ENCODE measurements around the gene NNT. TPM values are rescaled to one million over a fixed set of nuclear protein-coding genes. Genes with fewer than 3 reads are reported as not detected.
"Not testable (repeated sequence)": the region's sequence is repeated elsewhere in the genome, so short reads cannot be mapped to it uniquely, and the experiment has no call there.

The NNT gene
- total RNA-seq, 6 donors from 2014 or later: 18.5 to 63.6 (median 49.7) TPM

GRCh38 chr5:43571237-43571636 is 31.7 kb upstream of the NNT start:
- TF ChIP-seq POLR2A (IDR thresholded peaks at IDR 0.05) (no peak), POLR2AphosphoS5 (IDR thresholded peaks at IDR 0.05) (no peak), EP300 (IDR thresholded peaks at IDR 0.05) (no peak)
- TF ChIP-seq, protein P1, sequence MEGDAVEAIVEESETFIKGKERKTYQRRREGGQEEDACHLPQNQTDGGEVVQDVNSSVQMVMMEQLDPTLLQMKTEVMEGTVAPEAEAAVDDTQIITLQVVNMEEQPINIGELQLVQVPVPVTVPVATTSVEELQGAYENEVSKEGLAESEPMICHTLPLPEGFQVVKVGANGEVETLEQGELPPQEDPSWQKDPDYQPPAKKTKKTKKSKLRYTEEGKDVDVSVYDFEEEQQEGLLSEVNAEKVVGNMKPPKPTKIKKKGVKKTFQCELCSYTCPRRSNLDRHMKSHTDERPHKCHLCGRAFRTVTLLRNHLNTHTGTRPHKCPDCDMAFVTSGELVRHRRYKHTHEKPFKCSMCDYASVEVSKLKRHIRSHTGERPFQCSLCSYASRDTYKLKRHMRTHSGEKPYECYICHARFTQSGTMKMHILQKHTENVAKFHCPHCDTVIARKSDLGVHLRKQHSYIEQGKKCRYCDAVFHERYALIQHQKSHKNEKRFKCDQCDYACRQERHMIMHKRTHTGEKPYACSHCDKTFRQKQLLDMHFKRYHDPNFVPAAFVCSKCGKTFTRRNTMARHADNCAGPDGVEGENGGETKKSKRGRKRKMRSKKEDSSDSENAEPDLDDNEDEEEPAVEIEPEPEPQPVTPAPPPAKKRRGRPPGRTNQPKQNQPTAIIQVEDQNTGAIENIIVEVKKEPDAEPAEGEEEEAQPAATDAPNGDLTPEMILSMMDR (IDR thresholded peaks at IDR 0.05): no peak
- H3K27ac ChIP-seq: no peak overlapping the region
- no peaks in the 10 kb centered on the region for H3K27me3 ChIP-seq
- WGBS, 2 donors: 70 to 76% methylated on average over 5 of the region's 5 CpGs
- H3K9me3 ChIP-seq: no peaks in the 10 kb centered on the region
- H3K4me3 ChIP-seq: peak overlapping the region in 2 of 4 donors; percentile 8 to 21
- ATAC-seq (ENCODE audit: low FRiP score in 2 of 2) (peak in 1 of 2 donors; percentile 69), DNase-seq (no peak)
- peaks cover 0 to 5% (median 0%) of the 10 kb centered on the region in 4 donors for H3K36me3 ChIP-seq
- H3K4me1 ChIP-seq: peaks cover 0 to 9% (median 0%) of the 10 kb centered on the region in 4 donors

DNA sequence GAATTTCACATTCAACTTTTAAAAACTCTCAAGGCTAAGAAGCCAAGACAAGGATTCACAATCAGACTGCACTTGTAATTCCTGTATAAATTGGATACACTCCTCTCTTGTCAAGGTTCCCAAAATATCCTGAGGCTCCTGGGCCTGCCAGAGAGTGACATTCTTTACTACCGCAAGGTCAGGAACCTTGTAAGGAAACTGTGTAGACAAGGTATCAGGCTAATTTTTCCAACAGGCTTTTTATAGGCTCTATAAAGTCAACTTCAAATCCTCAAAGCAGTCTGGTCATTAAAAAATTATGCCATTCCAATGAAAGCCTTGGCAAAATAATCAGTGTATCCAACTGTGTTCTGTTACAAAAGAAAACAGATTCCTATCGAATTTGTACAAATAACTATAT is 30.6 kb upstream of the NNT start:
- Histone ChIP-seq H3K36me3 (peaks cover 0 to 5% (median 0%) of the 10 kb centered on the region in 4 donors), H3K27ac (peak overlapping the region in 1 of 4 donors; percentile 21), H3K4me1 (peaks cover 0 to 9% (median 0%) of the 10 kb centered on the region in 4 donors), H3K27me3 (no peaks in the 10 kb centered on the region), H3K4me3 (no peak overlapping the region), H3K9me3 (no peaks in the 10 kb centered on the region)
- ATAC-seq (ENCODE audit: low FRiP score in 2 of 2) (peak in 1 of 2 donors; percentile 38), DNase-seq (no peak)
- no peak for TF ChIP-seq EP300 (IDR thresholded peaks at IDR 0.05)
- TF ChIP-seq POLR2AphosphoS5 (IDR thresholded peaks at IDR 0.05): no peak
- TF ChIP-seq, protein P1 (IDR thresholded peaks at IDR 0.05): no peak
- no peak for TF ChIP-seq POLR2A (IDR thresholded peaks at IDR 0.05)
- 62 to 75% methylated on average over 2 of the region's 2 CpGs for WGBS, 2 donors

GRCh38 chr5:43573058-43573457 is 29.9 kb upstream of the NNT start:
- Histone ChIP-seq H3K27ac (no peak overlapping the region), H3K4me3 (no peak overlapping the region), H3K27me3 (no peaks in the 10 kb centered on the region), H3K4me1 (peaks cover 0 to 9% (median 0%) of the 10 kb centered on the region in 4 donors), H3K9me3 (no peaks in the 10 kb centered on the region), H3K36me3 (peaks cover 0 to 5% (median 0%) of the 10 kb centered on the region in 4 donors)
- DNase-seq: no peak
- ATAC-seq (ENCODE audit: low FRiP score in 2 of 2): no peak
- 39 to 54% methylated on average over 1 of the region's 1 CpG for WGBS, 2 donors
- TF ChIP-seq, protein P1 (IDR thresholded peaks at IDR 0.05): no peak
- no peak for TF ChIP-seq POLR2AphosphoS5 (IDR thresholded peaks at IDR 0.05)
- TF ChIP-seq EP300 (IDR thresholded peaks at IDR 0.05): no peak
- TF ChIP-seq POLR2A (IDR thresholded peaks at IDR 0.05): no peak

DNA sequence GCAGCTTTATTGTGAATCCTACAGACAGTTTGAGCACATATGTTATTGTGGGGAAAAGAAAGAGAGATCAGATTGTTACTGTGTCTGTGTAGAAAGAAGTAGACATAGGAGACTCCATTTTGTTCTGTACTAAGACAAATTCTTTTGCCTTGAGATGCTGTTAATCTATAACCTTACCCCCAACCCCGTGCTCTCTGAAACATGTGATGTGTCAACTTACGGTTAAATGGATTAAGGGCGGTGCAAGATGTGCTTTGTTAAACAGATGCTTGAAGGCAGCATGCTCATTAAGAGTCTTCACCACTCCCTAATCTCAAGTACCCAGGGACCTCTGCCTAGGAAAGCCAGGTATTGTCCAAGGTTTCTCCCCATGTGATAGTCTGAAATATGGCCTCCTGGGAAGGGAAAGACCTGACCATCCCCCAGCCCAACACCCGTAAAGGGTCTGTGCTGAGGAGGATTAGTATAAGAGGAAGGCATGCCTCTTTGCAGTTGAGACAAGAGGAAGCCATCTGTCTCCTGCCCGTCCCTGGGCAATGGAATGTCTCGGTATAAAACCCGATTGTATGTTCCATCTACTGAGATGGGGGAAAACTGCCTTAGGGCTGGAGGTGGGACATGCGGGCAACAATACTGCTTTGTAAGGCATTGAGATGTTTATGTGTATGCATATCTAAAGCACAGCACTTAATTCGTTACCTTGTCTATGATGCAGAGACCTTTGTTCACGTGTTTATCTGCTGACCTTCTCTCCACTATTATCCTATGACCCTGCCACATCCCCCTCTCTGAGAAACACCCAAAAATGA is 22.4 kb upstream of the NNT start:
- not testable (repeated sequence) for DNase-seq; H3K27ac ChIP-seq; H3K4me1 ChIP-seq; ATAC-seq (ENCODE audit: low FRiP score in 2 of 2); H3K36me3 ChIP-seq; H3K4me3 ChIP-seq; H3K27me3 ChIP-seq; H3K9me3 ChIP-seq
- WGBS, 2 donors: 89 to 90% methylated on average over 10 of the region's 10 CpGs

DNA sequence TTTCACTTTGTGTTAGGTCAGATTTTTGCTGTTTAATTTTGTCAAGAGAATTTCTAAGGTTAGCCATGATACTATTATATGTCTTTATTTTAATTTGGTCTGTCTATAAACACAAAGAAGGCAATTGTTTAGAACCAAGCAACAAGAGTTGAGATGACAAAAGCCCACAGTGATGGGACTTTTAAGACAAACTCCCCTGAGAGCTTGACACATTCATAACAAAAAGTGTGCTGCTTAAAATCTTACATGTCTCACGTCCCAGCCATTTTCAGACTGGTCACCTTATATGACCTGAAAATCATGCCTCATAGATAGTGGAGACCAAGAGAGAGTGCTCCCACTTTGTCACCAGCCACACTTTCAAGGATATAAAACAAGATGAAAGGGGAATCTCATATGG is 21.6 kb upstream of the NNT start:
- H3K27me3 ChIP-seq: no peaks in the 10 kb centered on the region
- TF ChIP-seq POLR2A (IDR thresholded peaks at IDR 0.05) (no peak), POLR2AphosphoS5 (IDR thresholded peaks at IDR 0.05) (no peak), EP300 (IDR thresholded peaks at IDR 0.05) (no peak)
- TF ChIP-seq, protein P1 (IDR thresholded peaks at IDR 0.05): no peak
- H3K9me3 ChIP-seq: no peaks in the 10 kb centered on the region
- ATAC-seq (ENCODE audit: low FRiP score in 2 of 2) (no peak), DNase-seq (no peak)
- H3K4me1 ChIP-seq: no peaks in the 10 kb centered on the region
- no peak overlapping the region for H3K4me3 ChIP-seq
- H3K27ac ChIP-seq: no peak overlapping the region
- H3K36me3 ChIP-seq: peaks cover 0 to 6% (median 0%) of the 10 kb centered on the region in 4 donors
- 83 to 86% methylated on average over 1 of the region's 1 CpG for WGBS, 2 donors
